ENCODE results near the gene GOLGA8R.
"Not testable (repeated sequence)": the region's sequence is repeated elsewhere in the genome, so short reads cannot be mapped to it uniquely, and the experiment has no call there.

GRCh38 chr15:30386318-30386887, 27.7 kb downstream of the GOLGA8R start:
- not testable (repeated sequence) for TF ChIP-seq POLR2A, CTCF (IDR thresholded peaks at IDR 0.05)

Data from right lobe of liver (tissue), 4 donors.